ENCODE measurements around the gene DYNC1I1. TPM values are rescaled to one million over a fixed set of nuclear protein-coding genes. Genes with fewer than 3 reads are reported as not detected.
"Not testable (repeated sequence)": the region's sequence is repeated elsewhere in the genome, so short reads cannot be mapped to it uniquely, and the experiment has no call there.

Gene DYNC1I1
- total RNA-seq, 1 experiment from 2014 or later, result not detected

DNA sequence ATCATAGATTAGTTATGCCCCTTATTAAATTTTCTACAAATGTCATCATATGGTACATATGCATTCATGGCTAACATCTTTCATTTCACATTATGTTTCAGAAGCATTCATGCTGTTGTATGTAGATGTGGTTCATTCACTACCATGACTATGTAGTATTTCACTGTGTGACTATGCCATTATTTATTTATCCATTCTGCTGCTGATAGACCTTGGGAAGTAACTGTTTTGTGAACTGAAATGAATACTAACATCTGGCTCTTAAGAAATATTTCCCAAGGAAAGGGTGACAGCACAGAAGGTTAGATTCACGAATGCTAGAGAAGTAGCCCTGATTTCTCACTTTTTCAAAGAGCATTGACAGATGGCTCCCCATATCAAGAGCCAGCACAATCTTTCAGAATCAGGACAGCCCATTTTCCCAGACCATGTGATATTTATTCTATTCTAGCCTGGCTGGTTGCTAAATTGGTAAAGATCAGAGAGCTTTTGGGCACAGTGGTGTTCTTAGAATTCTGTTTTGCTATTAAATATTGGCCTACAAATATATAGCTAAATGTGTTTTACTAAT is 157.4 kb downstream of the DYNC1I1 start:
- BruUV-seq (replicated peaks), result no TSS peak
- TF ChIP-seq CTCF (IDR thresholded peaks at IDR 0.05; ENCODE audit: unreplicated experiment), result no peak
- H3K4me1 Mint-ChIP-seq (ENCODE audit: insufficient read depth, unreplicated experiment), result no peaks in the 10 kb centered on the region
- H3K27me3 Mint-ChIP-seq (ENCODE audit: insufficient read depth, unreplicated experiment), result peaks cover 78% of the 10 kb centered on the region
- H3K27ac Mint-ChIP-seq (ENCODE audit: low read depth, unreplicated experiment), result no peak overlapping the region
- ChIA-PET POLR2A (no interaction called here), CTCF (interaction anchor here (0.9 to 1.0 kb wide), 2 partner anchors 1135 to 1136 kb away, joined by 3 to 4 read pairs; no protein-coding TSS in a partner anchor)
- DNase-seq (ENCODE audit: unreplicated experiment), result no peak
- no peaks in the 10 kb centered on the region for H3K36me3 Mint-ChIP-seq (ENCODE audit: insufficient read depth, unreplicated experiment)
- no peaks in the 10 kb centered on the region for H3K9me3 Mint-ChIP-seq (ENCODE audit: unreplicated experiment)
- intact Hi-C loops (cut with micrococcal nuclease), result no loop called here
- H3K4me3 Mint-ChIP-seq (ENCODE audit: unreplicated experiment), result no peak overlapping the region

GRCh38 chr7:95931460-95932232 is 159.3 kb downstream of the DYNC1I1 start:
- ChIA-PET POLR2A (no interaction called here), CTCF (interaction anchor here (0.6 to 3.2 kb wide), 5 partner anchors 8 to 1486 kb away, joined by 3 to 17 read pairs (median 4); no protein-coding TSS in a partner anchor)
- no peaks in the 10 kb centered on the region for H3K36me3 Mint-ChIP-seq (ENCODE audit: insufficient read depth, unreplicated experiment)
- no peaks in the 10 kb centered on the region for H3K4me1 Mint-ChIP-seq (ENCODE audit: insufficient read depth, unreplicated experiment)
- no peak overlapping the region for H3K27ac Mint-ChIP-seq (ENCODE audit: low read depth, unreplicated experiment)
- no peak for DNase-seq (ENCODE audit: unreplicated experiment)
- H3K4me3 Mint-ChIP-seq (ENCODE audit: unreplicated experiment), result no peak overlapping the region
- intact Hi-C loops (cut with micrococcal nuclease), result no loop called here
- peaks cover 78% of the 10 kb centered on the region for H3K27me3 Mint-ChIP-seq (ENCODE audit: insufficient read depth, unreplicated experiment)
- H3K9me3 Mint-ChIP-seq (ENCODE audit: unreplicated experiment), result no peaks in the 10 kb centered on the region
- no TSS peak for BruUV-seq (replicated peaks)
- TF ChIP-seq CTCF (IDR thresholded peaks at IDR 0.05; ENCODE audit: unreplicated experiment), result no peak

GRCh38 chr7:95933618-95934017 is 161.3 kb downstream of the DYNC1I1 start:
- Mint-ChIP-seq H3K4me1 (ENCODE audit: insufficient read depth, unreplicated experiment) (no peaks in the 10 kb centered on the region), H3K36me3 (ENCODE audit: insufficient read depth, unreplicated experiment) (no peaks in the 10 kb centered on the region), H3K27me3 (ENCODE audit: insufficient read depth, unreplicated experiment) (peaks cover 63% of the 10 kb centered on the region), H3K9me3 (ENCODE audit: unreplicated experiment) (no peaks in the 10 kb centered on the region), H3K27ac (ENCODE audit: low read depth, unreplicated experiment) (no peak overlapping the region), H3K4me3 (ENCODE audit: unreplicated experiment) (no peak overlapping the region)
- BruUV-seq (replicated peaks), result no TSS peak
- ChIA-PET POLR2A (no interaction called here), CTCF (interaction anchor here (0.6 to 3.2 kb wide), 4 partner anchors 17 to 868 kb away, joined by 3 to 17 read pairs (median 3); no protein-coding TSS in a partner anchor)
- intact Hi-C loops (cut with micrococcal nuclease), result no loop called here
- DNase-seq (ENCODE audit: unreplicated experiment), result no peak
- TF ChIP-seq CTCF (IDR thresholded peaks at IDR 0.05; ENCODE audit: unreplicated experiment), result no peak

DNA sequence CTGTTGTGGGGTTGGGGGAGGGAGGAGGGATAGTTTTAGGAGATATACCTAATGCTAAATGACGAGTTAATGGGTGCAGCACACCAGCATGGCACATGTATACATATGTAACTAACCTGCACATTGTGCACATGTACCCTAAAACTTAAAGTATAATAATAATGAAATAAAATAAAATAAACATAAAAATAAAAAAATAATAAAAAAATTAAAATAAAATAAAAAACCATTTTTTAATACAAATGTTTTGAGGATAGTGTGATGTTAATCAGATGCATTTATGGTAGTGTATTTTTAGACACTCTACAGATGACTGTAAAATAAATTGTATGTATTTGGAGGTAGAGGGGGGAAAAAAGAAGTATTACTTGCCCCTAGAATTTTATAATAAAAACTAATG is 172.5 kb downstream of the DYNC1I1 start:
- H3K27me3 Mint-ChIP-seq (ENCODE audit: insufficient read depth, unreplicated experiment), result peaks cover 20% of the 10 kb centered on the region
- H3K9me3 Mint-ChIP-seq (ENCODE audit: unreplicated experiment); H3K4me3 Mint-ChIP-seq (ENCODE audit: unreplicated experiment); CTCF ChIA-PET; H3K36me3 Mint-ChIP-seq (ENCODE audit: insufficient read depth, unreplicated experiment); POLR2A ChIA-PET; intact Hi-C loops (cut with micrococcal nuclease); H3K4me1 Mint-ChIP-seq (ENCODE audit: insufficient read depth, unreplicated experiment); H3K27ac Mint-ChIP-seq (ENCODE audit: low read depth, unreplicated experiment); BruUV-seq (replicated peaks); DNase-seq (ENCODE audit: unreplicated experiment): not testable (repeated sequence)

Measured in MCF 10A (cell line).